GM19324 (cell line): ENCODE results near the gene RNF167.

ENCODE experiments used
- ATAC-seq: cut with Tn5 transposase; IDR thresholded peaks from one replicate; pipeline ENCODE4 v1.9.1; 2021; ENCODE audit warnings: mild to moderate bottlenecking, moderate library complexity; ENCODE audit not compliant: unreplicated experiment, low FRiP score

The RNF167 gene

GRCh38 chr17:4972752-4973151, 32.7 kb downstream of the RNF167 start:
- no peak for ATAC-seq

GRCh38 chr17:4973256-4974114, 33.4 kb downstream of the RNF167 start:
- ATAC-seq = no peak

GRCh38 chr17:4974115-4974670, 34.1 kb downstream of the RNF167 start:
- no peak for ATAC-seq

- ATAC-seq = no peak
These were observed 38.7 kb downstream of the RNF167 start for GRCh38 chr17:4978726-4979125.

GRCh38 chr17:4980644-4981216, 40.7 kb downstream of the RNF167 start:
- no peak for ATAC-seq

- ATAC-seq = no peak
These were observed 42.2 kb downstream of the RNF167 start for GRCh38 chr17:4982305-4982704.

GRCh38 chr17:4986403-4986802, 46.3 kb downstream of the RNF167 start:
- ATAC-seq = no peak

GRCh38 chr17:4986951-4987766, 47.1 kb downstream of the RNF167 start, which contains the start of gene CAMTA2:
Gene CAMTA2 (minus strand): TSS chr17:4987675. CDS start chr17:4986222, 1,453 bp downstream.
- ATAC-seq = peak; percentile 76

GRCh38 chr17:4987767-4988567, 47.9 kb downstream of the RNF167 start:
- peak; percentile 7 for ATAC-seq

GRCh38 chr17:4994081-4994595, 54.1 kb downstream of the RNF167 start:
- ATAC-seq = no peak
